ENCODE results near the gene GOLGB1.
"Not testable (repeated sequence)": the region's sequence is repeated elsewhere in the genome, so short reads cannot be mapped to it uniquely, and the experiment has no call there.

GOLGB1 gene

GRCh38 chr3:121757087-121757811, 7.7 kb upstream of the GOLGB1 start:
- DNase-seq (ENCODE audit: low read depth): peak; percentile 81
- TF ChIP-seq CTCF (IDR thresholded peaks at IDR 0.05; ENCODE audit: low read length, missing control alignments): no peak
- H3K4me3 ChIP-seq (replicated peaks; ENCODE audit: low read depth, low read length): no peak overlapping the region

GRCh38 chr3:121752772-121753171, 3.2 kb upstream of the GOLGB1 start:
- no peak for DNase-seq (ENCODE audit: low read depth)
- TF ChIP-seq CTCF (IDR thresholded peaks at IDR 0.05; ENCODE audit: low read length, missing control alignments): no peak
- no peak overlapping the region for H3K4me3 ChIP-seq (replicated peaks; ENCODE audit: low read depth, low read length)

- no peak for TF ChIP-seq CTCF (IDR thresholded peaks at IDR 0.05; ENCODE audit: low read length, missing control alignments)
- no peak for DNase-seq (ENCODE audit: low read depth)
- H3K4me3 ChIP-seq (replicated peaks; ENCODE audit: low read depth, low read length): no peak overlapping the region
These were observed 2.7 kb upstream of the GOLGB1 start for GRCh38 chr3:121752261-121752660.

- TF ChIP-seq CTCF (IDR thresholded peaks at IDR 0.05; ENCODE audit: low read length, missing control alignments): no peak
- DNase-seq (ENCODE audit: low read depth): no peak
- peak overlapping the region; percentile 88 for H3K4me3 ChIP-seq (replicated peaks; ENCODE audit: low read depth, low read length)
These were observed 510 bp upstream of the GOLGB1 start for GRCh38 chr3:121750087-121750415.

GRCh38 chr3:121748680-121749275, 763 bp downstream of the GOLGB1 start:
- DNase-seq (ENCODE audit: low read depth): peak; percentile 65

GRCh38 chr3:121747976-121748375, 1.6 kb downstream of the GOLGB1 start:
- DNase-seq (ENCODE audit: low read depth): no peak
- TF ChIP-seq CTCF (IDR thresholded peaks at IDR 0.05; ENCODE audit: low read length, missing control alignments): no peak
- H3K4me3 ChIP-seq (replicated peaks; ENCODE audit: low read depth, low read length): peak overlapping the region; percentile 88

More at GRCh38 chr3:121748680-121749275, 763 bp downstream of the GOLGB1 start:
- no peak for TF ChIP-seq CTCF (IDR thresholded peaks at IDR 0.05; ENCODE audit: low read length, missing control alignments)
- H3K4me3 ChIP-seq (replicated peaks; ENCODE audit: low read depth, low read length): peak overlapping the region; percentile 88

- DNase-seq (ENCODE audit: low read depth); H3K4me3 ChIP-seq (replicated peaks; ENCODE audit: low read depth, low read length): not testable (repeated sequence)
These were observed 6.4 kb downstream of the GOLGB1 start for GRCh38 chr3:121743106-121743505.

Data from fibroblast of pulmonary artery (primary cell).